GM12864 (cell line): ENCODE measurements around the gene LRFN2.

Experiments used
- DNase-seq: peaks from one replicate; pipeline ENCODE4 v3.0.0-alpha.2; 2011; ENCODE audit warnings: low read depth
- H3K4me3 ChIP-seq: 2 replicates; pipeline ENCODE4 v1.5.1; 2011; ENCODE audit warnings: mild to moderate bottlenecking, low read depth, low read length, control low read depth
- TF ChIP-seq, protein P1 (sequence below): IDR thresholded peaks from 2 replicates; pipeline ENCODE4 v1.5.1; 2011; ENCODE audit warnings: low read depth, mild to moderate bottlenecking, moderate library complexity, low read length, control low read depth, inconsistent platforms; ENCODE audit errors: missing control alignments

The LRFN2 gene

DNA sequence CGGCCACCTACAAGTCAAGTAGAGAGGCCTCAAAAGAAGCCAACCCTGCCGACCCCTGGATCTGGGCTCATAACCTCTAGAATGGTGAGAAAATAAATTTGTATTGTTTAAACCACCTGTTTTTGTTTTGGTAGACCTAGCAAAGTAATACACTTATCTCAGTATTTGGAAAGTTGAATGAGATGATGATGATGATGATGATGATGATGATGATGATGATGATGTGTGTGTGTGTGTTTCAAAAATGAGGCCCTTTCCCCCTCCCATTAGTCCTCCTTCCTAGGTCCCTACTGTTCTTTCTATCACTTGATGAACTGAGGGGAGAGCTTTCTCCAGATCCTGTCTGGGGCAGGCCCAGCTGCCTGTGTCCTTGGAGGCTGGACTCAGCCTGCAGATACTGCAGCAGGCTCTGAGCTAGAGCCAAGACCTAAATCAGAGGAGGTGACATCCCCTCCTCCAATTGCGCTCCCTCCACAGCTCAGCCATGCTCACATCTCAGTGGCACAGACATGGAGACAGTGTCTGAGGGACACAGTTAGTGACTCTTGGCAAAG, 120.1 kb downstream of the LRFN2 start:
- DNase-seq: no peak
- TF ChIP-seq, protein P1, sequence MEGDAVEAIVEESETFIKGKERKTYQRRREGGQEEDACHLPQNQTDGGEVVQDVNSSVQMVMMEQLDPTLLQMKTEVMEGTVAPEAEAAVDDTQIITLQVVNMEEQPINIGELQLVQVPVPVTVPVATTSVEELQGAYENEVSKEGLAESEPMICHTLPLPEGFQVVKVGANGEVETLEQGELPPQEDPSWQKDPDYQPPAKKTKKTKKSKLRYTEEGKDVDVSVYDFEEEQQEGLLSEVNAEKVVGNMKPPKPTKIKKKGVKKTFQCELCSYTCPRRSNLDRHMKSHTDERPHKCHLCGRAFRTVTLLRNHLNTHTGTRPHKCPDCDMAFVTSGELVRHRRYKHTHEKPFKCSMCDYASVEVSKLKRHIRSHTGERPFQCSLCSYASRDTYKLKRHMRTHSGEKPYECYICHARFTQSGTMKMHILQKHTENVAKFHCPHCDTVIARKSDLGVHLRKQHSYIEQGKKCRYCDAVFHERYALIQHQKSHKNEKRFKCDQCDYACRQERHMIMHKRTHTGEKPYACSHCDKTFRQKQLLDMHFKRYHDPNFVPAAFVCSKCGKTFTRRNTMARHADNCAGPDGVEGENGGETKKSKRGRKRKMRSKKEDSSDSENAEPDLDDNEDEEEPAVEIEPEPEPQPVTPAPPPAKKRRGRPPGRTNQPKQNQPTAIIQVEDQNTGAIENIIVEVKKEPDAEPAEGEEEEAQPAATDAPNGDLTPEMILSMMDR: no peak
- H3K4me3 ChIP-seq: no peak overlapping the region

DNA sequence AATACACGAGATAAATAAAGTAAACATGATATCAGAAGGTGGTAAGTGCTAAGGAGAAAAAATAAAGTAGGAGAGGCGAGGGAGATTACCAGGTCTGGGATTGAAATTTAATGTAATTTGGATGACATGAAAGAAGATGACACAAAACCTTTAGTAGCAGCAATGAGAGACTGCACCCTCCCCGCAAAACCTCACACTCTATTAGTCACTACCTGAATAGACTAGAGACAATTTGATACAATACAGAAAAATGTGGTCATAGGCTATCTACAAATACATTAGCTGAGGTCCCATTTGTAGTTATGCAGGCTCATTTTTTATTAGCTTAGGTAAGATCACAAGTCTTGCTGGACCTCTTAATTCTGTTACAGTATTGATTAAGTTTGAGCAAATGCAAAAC, 125.5 kb downstream of the LRFN2 start:
- no peak for DNase-seq
- TF ChIP-seq, protein P1: no peak
- no peak overlapping the region for H3K4me3 ChIP-seq

DNA sequence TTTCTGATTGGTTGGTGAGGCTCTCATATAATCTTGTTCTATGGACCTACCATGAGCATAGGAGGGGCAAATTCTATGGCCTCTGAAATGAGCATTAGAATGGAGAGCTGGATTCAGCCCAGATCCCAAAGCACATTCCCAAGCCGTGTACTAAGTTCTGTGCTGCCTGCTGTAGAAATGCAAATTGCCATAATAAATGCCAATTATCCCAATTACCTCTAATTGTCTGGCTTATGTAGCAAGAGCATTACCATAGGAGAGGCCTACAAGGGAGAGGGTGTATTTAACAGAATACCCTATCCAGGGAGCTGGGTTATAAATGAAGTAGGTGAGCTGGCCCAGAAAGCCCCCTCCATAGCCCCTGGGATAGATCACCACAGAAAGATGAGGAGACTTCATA, 126.8 kb downstream of the LRFN2 start:
- no peak for DNase-seq

GRCh38 chr6:40457261-40457660, 129.9 kb downstream of the LRFN2 start:
- TF ChIP-seq, protein P1: no peak

More for the DNA sequence above, 126.8 kb downstream of the LRFN2 start:
- TF ChIP-seq, protein P1: no peak
- H3K4me3 ChIP-seq: no peak overlapping the region

GRCh38 chr6:40456390-40457013, 130.7 kb downstream of the LRFN2 start:
- TF ChIP-seq, protein P1: no peak
- no peak for DNase-seq
- no peak overlapping the region for H3K4me3 ChIP-seq

More at GRCh38 chr6:40457261-40457660, 129.9 kb downstream of the LRFN2 start:
- H3K4me3 ChIP-seq: no peak overlapping the region
- DNase-seq: no peak

DNA sequence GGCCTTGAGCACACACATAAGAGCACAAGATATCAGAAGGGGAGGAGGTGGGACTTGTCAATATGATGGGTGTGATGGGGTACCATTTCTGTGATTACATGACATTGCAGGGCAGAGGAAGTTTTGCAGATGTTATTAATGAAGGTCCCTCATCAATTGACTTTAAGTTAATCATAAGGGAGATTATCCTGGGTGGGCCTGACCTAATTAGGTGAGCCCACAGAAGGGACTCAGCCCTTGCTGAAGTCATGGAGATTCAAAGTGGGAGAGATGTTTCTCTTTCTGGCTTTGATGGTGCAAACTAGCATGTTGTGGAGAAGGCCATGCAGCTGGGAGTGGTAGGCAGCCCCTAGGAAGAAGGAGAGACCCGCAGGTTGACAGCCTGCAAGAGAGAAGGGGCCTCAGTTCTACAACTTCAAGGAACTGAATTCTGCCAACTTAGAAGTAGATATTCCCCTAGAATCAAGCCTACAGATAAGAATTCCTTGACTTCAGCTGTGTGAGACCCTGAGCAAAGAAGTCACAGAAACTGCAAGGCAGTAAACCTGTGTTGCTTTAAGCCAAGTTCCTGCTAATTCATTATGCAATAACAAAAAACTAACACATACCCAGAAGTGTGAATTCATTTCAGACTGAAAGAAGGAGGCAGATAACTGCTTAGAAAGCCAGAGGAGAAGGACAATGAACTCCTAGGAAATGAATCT, 131.3 kb downstream of the LRFN2 start:
- TF ChIP-seq, protein P1: no peak
- no peak for DNase-seq
- no peak overlapping the region for H3K4me3 ChIP-seq
